Fibroblast of pulmonary artery (primary cell): Measurements from ENCODE around the gene PIGK.
"Not testable (repeated sequence)": the region's sequence is repeated elsewhere in the genome, so short reads cannot be mapped to it uniquely, and the experiment has no call there.

Source experiments
- DNase-seq: peaks from one replicate; pipeline ENCODE4 v3.0.0-alpha.2; 2010; ENCODE audit warnings: low read depth
- H3K4me3 ChIP-seq: replicated peaks from 2 replicates; pipeline ENCODE4 v1.5.1; 2011; ENCODE audit warnings: low read depth, mild to moderate bottlenecking, control low read depth, low read length, moderate library complexity
- TF ChIP-seq, protein P1 (sequence below): IDR thresholded peaks from 2 replicates; pipeline ENCODE4 v1.5.1; 2011; ENCODE audit warnings: mild to moderate bottlenecking, control low read depth, low read length, inconsistent platforms; ENCODE audit errors: missing control alignments

The PIGK gene

DNA sequence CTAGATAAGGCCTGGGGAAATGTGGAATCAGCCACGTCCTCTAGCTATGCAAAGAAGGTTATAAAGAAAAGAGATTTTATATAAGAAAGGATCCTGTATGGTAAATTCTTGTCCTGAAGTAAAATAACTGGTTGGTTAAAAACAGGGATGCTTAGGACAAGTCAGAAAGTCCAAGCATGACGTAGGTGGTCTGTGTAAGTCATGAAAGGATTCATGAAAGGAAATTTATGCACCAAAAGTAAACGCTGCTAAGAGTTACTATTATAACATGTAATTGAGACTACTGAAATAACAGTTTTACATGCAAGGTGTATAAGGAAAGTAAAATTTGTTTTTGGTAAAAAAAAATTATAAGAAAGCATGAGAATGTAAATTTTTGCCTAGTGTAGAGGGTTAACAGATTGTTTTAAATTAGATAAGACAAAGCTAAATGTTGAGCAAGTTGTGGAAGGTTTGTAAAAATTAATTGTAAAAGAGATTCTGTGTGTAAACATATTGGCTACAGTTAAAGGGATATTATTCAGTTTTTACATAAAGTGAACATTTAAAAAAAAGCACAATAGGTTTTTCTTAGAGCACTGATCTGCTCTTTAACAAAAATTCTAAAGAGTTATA lies 43.9 kb downstream of the PIGK start:
- peak; percentile 13 for DNase-seq
- TF ChIP-seq, protein P1, sequence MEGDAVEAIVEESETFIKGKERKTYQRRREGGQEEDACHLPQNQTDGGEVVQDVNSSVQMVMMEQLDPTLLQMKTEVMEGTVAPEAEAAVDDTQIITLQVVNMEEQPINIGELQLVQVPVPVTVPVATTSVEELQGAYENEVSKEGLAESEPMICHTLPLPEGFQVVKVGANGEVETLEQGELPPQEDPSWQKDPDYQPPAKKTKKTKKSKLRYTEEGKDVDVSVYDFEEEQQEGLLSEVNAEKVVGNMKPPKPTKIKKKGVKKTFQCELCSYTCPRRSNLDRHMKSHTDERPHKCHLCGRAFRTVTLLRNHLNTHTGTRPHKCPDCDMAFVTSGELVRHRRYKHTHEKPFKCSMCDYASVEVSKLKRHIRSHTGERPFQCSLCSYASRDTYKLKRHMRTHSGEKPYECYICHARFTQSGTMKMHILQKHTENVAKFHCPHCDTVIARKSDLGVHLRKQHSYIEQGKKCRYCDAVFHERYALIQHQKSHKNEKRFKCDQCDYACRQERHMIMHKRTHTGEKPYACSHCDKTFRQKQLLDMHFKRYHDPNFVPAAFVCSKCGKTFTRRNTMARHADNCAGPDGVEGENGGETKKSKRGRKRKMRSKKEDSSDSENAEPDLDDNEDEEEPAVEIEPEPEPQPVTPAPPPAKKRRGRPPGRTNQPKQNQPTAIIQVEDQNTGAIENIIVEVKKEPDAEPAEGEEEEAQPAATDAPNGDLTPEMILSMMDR: no peak
- no peak overlapping the region for H3K4me3 ChIP-seq

DNA sequence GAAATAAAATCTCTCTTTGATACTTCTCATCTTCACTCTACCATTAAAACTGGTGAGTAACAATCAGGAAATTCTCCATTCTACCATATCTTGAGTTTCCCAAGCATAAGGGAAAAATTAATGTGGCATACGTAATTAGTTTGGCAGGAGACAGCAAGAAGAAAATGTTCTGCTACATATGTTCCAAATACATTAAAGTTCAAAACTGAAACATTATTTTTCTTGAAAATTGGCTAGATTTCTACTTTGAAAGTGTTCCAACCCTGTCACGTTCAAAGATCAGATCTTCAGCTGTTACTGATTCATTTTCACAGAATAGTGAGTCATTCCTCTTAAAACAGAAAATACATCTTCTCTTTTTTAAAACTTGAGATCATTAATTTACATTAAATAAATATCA lies 48.5 kb downstream of the PIGK start:
- TF ChIP-seq, protein P1: no peak
- peak; percentile 53 for DNase-seq
- no peak overlapping the region for H3K4me3 ChIP-seq

DNA sequence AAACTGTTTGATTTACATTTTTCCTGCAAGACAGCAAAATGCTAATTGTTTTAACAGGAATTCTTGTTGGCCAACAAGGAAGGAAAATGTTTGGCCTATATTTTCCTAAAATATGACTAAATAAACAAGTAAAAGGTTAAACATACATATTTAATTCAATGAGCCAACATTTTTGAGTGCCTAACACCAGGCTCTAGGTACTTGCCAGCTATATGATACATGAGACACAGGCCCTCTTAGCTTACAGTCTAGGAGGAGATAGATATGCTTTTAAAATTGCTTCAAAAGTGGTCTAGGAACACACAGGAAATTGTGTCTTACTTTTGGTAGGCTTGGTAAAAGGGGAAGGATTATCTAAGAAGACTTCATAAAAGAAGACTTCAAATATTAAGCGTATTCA lies 50.9 kb downstream of the PIGK start:
- TF ChIP-seq, protein P1: no peak
- DNase-seq: no peak
- H3K4me3 ChIP-seq: no peak overlapping the region

DNA sequence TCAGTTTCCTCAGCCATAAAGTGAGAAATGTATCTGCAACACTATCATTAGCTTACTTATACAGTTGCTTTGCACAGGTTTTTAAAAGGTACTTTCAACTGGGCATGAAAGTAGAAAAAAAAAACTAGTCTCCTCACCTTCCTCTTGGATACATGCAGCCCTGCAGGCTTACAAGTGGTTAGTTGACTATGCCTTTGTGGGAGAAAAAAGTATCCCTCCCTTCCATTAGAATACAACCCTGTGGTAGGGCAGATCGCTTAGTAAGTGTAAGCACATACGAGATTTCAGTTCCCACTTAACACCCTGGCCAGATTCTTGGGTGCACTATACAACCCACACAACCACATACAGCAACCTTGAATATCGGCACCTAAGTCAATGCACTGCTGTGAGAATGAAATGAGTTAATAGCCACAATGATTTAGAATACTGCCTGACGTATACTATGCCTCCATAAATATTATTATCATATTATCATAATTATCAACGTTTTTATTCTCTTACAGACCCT lies 54.7 kb downstream of the PIGK start:
- no peak overlapping the region for H3K4me3 ChIP-seq
- TF ChIP-seq, protein P1: no peak
- no peak for DNase-seq

DNA sequence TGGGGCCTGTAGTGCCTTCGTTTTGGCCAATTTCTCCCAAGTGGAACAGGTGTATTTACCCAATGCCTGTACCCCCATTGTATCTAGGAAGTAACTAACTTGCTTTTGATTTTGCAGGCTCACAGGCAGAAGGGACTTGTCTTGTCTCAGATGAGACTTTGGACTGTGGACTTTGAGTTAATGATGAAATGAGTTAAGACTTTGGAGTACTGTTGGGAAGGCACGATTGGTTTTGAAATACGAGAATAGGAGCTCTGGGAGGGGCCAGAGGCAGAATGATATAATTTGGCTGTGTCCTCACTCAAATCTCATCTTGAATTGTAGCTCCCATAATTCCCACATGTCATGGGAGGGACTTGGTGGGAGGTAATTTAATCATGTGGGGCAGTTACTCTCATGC lies 59.5 kb downstream of the PIGK start:
- H3K4me3 ChIP-seq, DNase-seq: not testable (repeated sequence)

DNA sequence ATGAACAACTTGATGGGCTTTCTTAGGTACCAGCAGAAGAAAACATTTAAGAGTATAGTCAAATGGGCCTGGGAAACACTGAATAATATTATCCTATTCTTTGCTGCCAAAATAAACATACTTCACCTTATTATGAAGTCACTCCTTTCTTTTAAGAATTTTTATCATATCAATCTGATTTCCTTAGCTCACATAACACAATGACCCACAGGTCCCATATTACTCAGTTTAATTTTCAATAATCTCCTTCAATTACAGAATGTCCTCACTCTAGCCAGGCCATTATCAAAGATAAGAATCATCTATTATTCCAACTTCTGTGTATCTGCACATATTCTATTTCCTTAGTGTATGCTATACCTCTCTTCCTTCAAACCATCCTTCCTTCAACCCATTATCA lies 63.0 kb downstream of the PIGK start:
- TF ChIP-seq, protein P1: no peak
- H3K4me3 ChIP-seq: no peak overlapping the region
- DNase-seq: no peak

DNA sequence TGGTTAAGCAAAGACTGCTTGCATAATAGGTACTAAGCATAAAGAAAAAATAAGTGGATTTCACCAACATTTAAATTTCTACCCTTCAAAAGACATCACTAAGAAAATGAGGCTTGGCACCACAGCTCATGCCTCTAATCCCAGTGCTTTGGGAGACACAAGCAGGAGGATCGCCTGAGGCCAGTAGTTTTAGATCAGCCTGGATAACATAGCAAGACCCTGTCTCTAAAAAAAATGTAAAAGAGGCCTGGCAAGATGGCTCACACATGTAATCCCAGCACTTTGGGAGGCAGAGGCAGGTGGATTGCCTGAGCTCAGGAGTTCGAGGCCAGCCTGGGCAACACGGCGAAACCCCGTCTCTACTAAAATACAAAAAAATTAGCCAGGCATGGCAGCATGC lies 73.0 kb downstream of the PIGK start:
- TF ChIP-seq, protein P1: no peak
- H3K4me3 ChIP-seq: no peak overlapping the region

More for the DNA sequence above, 73.0 kb downstream of the PIGK start:
- no peak for DNase-seq
